Liver (tissue), 9 donors: ENCODE measurements around the gene PRKACA. TPM values are rescaled to one million over a fixed set of nuclear protein-coding genes. Genes with fewer than 3 reads are reported as not detected.
"Not testable (repeated sequence)": the region's sequence is repeated elsewhere in the genome, so short reads cannot be mapped to it uniquely, and the experiment has no call there.

Experiments
- DNase-seq: peaks from one replicate; pipeline ENCODE4 v3.0.0-alpha.2; 2017; ENCODE audit warnings: low spot score
- H3K27ac ChIP-seq, 2 donors: one replicate each; pipeline ENCODE4 v1.7.0; 2013; ENCODE audit warnings: inconsistent platforms in 2 of 2, low read length in 2 of 2, control low read depth in 1 of 2, low read depth in 1 of 2, mild to moderate bottlenecking in 1 of 2
- H3K27me3 ChIP-seq, 4 donors: one replicate each; pipeline versions ENCODE4 v1.6.1 to v1.7.0; 2013; ENCODE audit warnings: low read length in 3 of 4, inconsistent platforms in 1 of 4, mild to moderate bottlenecking in 1 of 4, moderate library complexity in 1 of 4; ENCODE audit not compliant: control insufficient read depth in 4 of 4, insufficient read depth in 4 of 4
- H3K36me3 ChIP-seq, 4 donors: one replicate each; pipeline versions ENCODE4 v1.6.1 to v1.7.0; 2013; ENCODE audit warnings: low read length in 3 of 4, mild to moderate bottlenecking in 3 of 4, low read depth in 1 of 4, moderate library complexity in 1 of 4; ENCODE audit not compliant: control insufficient read depth in 4 of 4, insufficient read depth in 3 of 4
- H3K4me1 ChIP-seq, 4 donors: one replicate each; pipeline versions ENCODE4 v1.6.1 to v1.7.0; 2013; ENCODE audit warnings: low read length in 3 of 4, mild to moderate bottlenecking in 3 of 4, moderate library complexity in 1 of 4; ENCODE audit not compliant: control insufficient read depth in 4 of 4, insufficient read depth in 4 of 4
- H3K4me3 ChIP-seq, 3 donors: one replicate each; pipeline versions ENCODE4 v1.6.1 to v1.7.0; 2013; ENCODE audit warnings: low read length in 3 of 3, control low read depth in 1 of 3, low read depth in 1 of 3, mild to moderate bottlenecking in 1 of 3
- H3K9ac ChIP-seq, 2 donors: one replicate each; pipeline ENCODE4 v1.7.0; 2013; ENCODE audit warnings: low read length in 2 of 2, mild to moderate bottlenecking in 2 of 2, moderate library complexity in 2 of 2, control low read depth in 1 of 2, low read depth in 1 of 2
- H3K9me3 ChIP-seq, 4 donors: one replicate each; pipeline versions ENCODE4 v1.6.1 to v1.7.0; 2013; ENCODE audit warnings: low read length in 3 of 4; ENCODE audit not compliant: control insufficient read depth in 4 of 4
- ATF3 ChIP-seq: IDR thresholded peaks from 2 replicates; pipeline ENCODE4 v1.6.1; 2016; ENCODE audit warnings: antibody characterized with exemption
- CTCF ChIP-seq: fragments of 150-350 bp; IDR thresholded peaks from 2 replicates; pipeline ENCODE4 v1.5.1; 2017; ENCODE audit warnings: improper control_type of control experiment, low read depth, low read length; ENCODE audit not compliant: missing input control
- EGR1 ChIP-seq, 2 donors: IDR thresholded peaks; 2 replicates each; pipeline ENCODE4 v1.6.1; 2016 to 2018; ENCODE audit warnings: antibody characterized with exemption in 2 of 2, low read depth in 2 of 2
- FOXA1 ChIP-seq: IDR thresholded peaks from 2 replicates; pipeline ENCODE4 v1.6.1; 2016; ENCODE audit warnings: antibody characterized with exemption
- FOXA2 ChIP-seq: IDR thresholded peaks from 2 replicates; pipeline ENCODE4 v1.6.1; 2016; ENCODE audit warnings: antibody characterized with exemption
- GABPA ChIP-seq, 2 donors: IDR thresholded peaks in 1 of 2; conservative IDR thresholded peaks in 1 of 2; 2 replicates each; pipeline ENCODE4 v1.6.1; 2016; ENCODE audit warnings: antibody characterized with exemption in 2 of 2, mild to moderate bottlenecking in 1 of 2, moderate library complexity in 1 of 2
- HNF4G ChIP-seq: IDR thresholded peaks from 2 replicates; pipeline ENCODE4 v1.6.1; 2016; ENCODE audit warnings: antibody characterized with exemption
- JUND ChIP-seq, 2 donors: IDR thresholded peaks; 2 replicates each; pipeline ENCODE4 v1.6.1; 2016; ENCODE audit warnings: antibody characterized with exemption in 2 of 2
- MAX ChIP-seq: IDR thresholded peaks from 2 replicates; pipeline ENCODE4 v1.6.1; 2016; ENCODE audit warnings: antibody characterized with exemption
- NR2F2 ChIP-seq: IDR thresholded peaks from 2 replicates; pipeline ENCODE4 v1.6.1; 2016; ENCODE audit warnings: antibody characterized with exemption
- REST ChIP-seq: IDR thresholded peaks from 2 replicates; pipeline ENCODE4 v1.6.1; 2016; ENCODE audit warnings: antibody characterized with exemption, mild to moderate bottlenecking
- RXRA ChIP-seq, 2 donors: IDR thresholded peaks; 2 replicates each; pipeline ENCODE4 v1.6.1; 2017 to 2018; ENCODE audit warnings: antibody characterized with exemption in 2 of 2, mild to moderate bottlenecking in 1 of 2
- SP1 ChIP-seq: IDR thresholded peaks from 2 replicates; pipeline ENCODE4 v1.6.1; 2018; ENCODE audit warnings: antibody characterized with exemption, mild to moderate bottlenecking
- TAF1 ChIP-seq: conservative IDR thresholded peaks from 2 replicates; pipeline ENCODE4 v1.6.1; 2016; ENCODE audit warnings: antibody characterized with exemption, mild to moderate bottlenecking
- YY1 ChIP-seq: IDR thresholded peaks from 2 replicates; pipeline ENCODE4 v1.6.1; 2016; ENCODE audit warnings: antibody characterized with exemption, mild to moderate bottlenecking
- ZBTB33 ChIP-seq: IDR thresholded peaks from 2 replicates; pipeline ENCODE4 v1.6.1; 2016; ENCODE audit warnings: antibody characterized with exemption
- WGBS: extraction: QIAGEN DNeasy Blood & Tissue Kit; methylation state at CpG from one replicate; pipeline ENCODE4 v1.1.7; 2013; 5-methylcytosine and 5-hydroxymethylcytosine counted together
- polyA plus RNA-seq, 2 donors: library from polyadenylated mRNA; stranded (reverse) in 1 of 2; unstranded in 1 of 2; fragments of 200-250 nt in 1 of 2; fragments of >200 nt in 1 of 2; fragmentation: Nextera tagmentation in 1 of 2; extraction: Ambion mirVana in 1 of 2; gene quantifications; one replicate each; pipeline versions ENCODE4 v1.2.1 to v1.2.3, GENCODE V29; 2013 to 2015
- total RNA-seq, 2 donors: library from RNA; depleted of rRNA; stranded (reverse); fragments of >200 nt; gene quantifications; one replicate each; pipeline ENCODE4 v1.2.3, GENCODE V29; 2014
- donor health status: healthy.
- donor health status: healthy.
- donor health status: healthy.
- donor health status: healthy.
- donor health status: healthy.

PRKACA gene
- total and polyA plus RNA-seq, 4 donors: 15.5 to 72.4 (median 40.2) TPM

GRCh38 chr19:14146789-14147216 is 29.2 kb upstream of the PRKACA start:
- 77% methylated on average over 7 of the region's 7 CpGs for WGBS
- Histone ChIP-seq H3K9ac (no peak overlapping the region), H3K27ac (no peak overlapping the region), H3K9me3 (no peaks in the 10 kb centered on the region), H3K4me1 (peaks cover 0 to 2% (median 0%) of the 10 kb centered on the region in 4 donors), H3K4me3 (no peak overlapping the region), H3K36me3 (no peaks in the 10 kb centered on the region), H3K27me3 (no peaks in the 10 kb centered on the region)
- TF ChIP-seq TAF1: no peak
- TF ChIP-seq HNF4G: no peak
- no peak for TF ChIP-seq FOXA1
- no peak for TF ChIP-seq YY1
- TF ChIP-seq REST: no peak
- no peak for TF ChIP-seq NR2F2
- no peak for TF ChIP-seq ZBTB33
- no peak for DNase-seq

GRCh38 chr19:14146169-14146568 is 28.6 kb upstream of the PRKACA start:
- not testable (repeated sequence) for H3K36me3 ChIP-seq, H3K9me3 ChIP-seq, DNase-seq, H3K4me1 ChIP-seq, H3K27ac ChIP-seq, H3K4me3 ChIP-seq, H3K9ac ChIP-seq, H3K27me3 ChIP-seq
- 96% methylated on average over 10 of the region's 10 CpGs for WGBS

GRCh38 chr19:14145381-14145780 is 27.8 kb upstream of the PRKACA start:
- Histone ChIP-seq H3K9me3 (no peaks in the 10 kb centered on the region), H3K36me3 (no peaks in the 10 kb centered on the region), H3K4me3 (no peak overlapping the region), H3K9ac (no peak overlapping the region), H3K4me1 (peaks cover 0 to 2% (median 0%) of the 10 kb centered on the region in 4 donors), H3K27me3 (no peaks in the 10 kb centered on the region), H3K27ac (no peak overlapping the region)
- TF ChIP-seq MAX (no peak), SP1 (no peak), HNF4G (no peak), RXRA (IDR thresholded peaks at IDR 0.05) (no peak), FOXA1 (no peak), ATF3 (no peak), EGR1 (IDR thresholded peaks at IDR 0.05; ENCODE audit: low read depth in 2 of 2) (no peak), FOXA2 (no peak), GABPA (IDR thresholded peaks at IDR 0.05 in 1 of 2, conservative IDR thresholded peaks at IDR 0.05 in 1 of 2) (no peak), YY1 (no peak), JUND (IDR thresholded peaks at IDR 0.05) (no peak), REST (no peak), CTCF (no peak)
- no peak for DNase-seq
- 86% methylated on average over 6 of the region's 6 CpGs for WGBS
